HepG2 (cell line): ENCODE measurements around the gene PLIN5. TPM values are rescaled to one million over a fixed set of nuclear protein-coding genes. Genes with fewer than 3 reads are reported as not detected.

ENCODE experiments used
- ESRRA ChIP-seq: sonication (generic); formaldehyde crosslinking; IDR thresholded peaks from 2 replicates; pipeline ENCODE4 v1.5.1; 2020; ENCODE audit warnings: mild to moderate bottlenecking, low read depth, missing genetic modification reagents
- ETS1 ChIP-seq: sonication (generic); formaldehyde crosslinking; IDR thresholded peaks from 2 replicates; pipeline ENCODE4 v1.4.0; 2020; ENCODE audit warnings: missing genetic modification reagents
- HNRNPK ChIP-seq: fragments of 200-400 bp; formaldehyde crosslinking; IDR thresholded peaks from 2 replicates; pipeline ENCODE4 v1.6.1; 2018; ENCODE audit warnings: low read length, low read depth, moderate library complexity, mild to moderate bottlenecking; ENCODE audit not compliant: poor library complexity, severe bottlenecking
- HNRNPL ChIP-seq: fragments of 200-400 bp; formaldehyde crosslinking; IDR thresholded peaks from 2 replicates; pipeline ENCODE4 v1.6.1; 2017; ENCODE audit warnings: mild to moderate bottlenecking, low read depth, low read length
- HOXA3 ChIP-seq: sonication (generic); formaldehyde crosslinking; IDR thresholded peaks from 2 replicates; pipeline ENCODE4 v1.5.0; 2020; ENCODE audit warnings: missing genetic modification reagents
- JARID2 ChIP-seq: sonication (generic); formaldehyde crosslinking; IDR thresholded peaks from 2 replicates; pipeline ENCODE4 v1.8.1; 2023; ENCODE audit warnings: missing genetic modification reagents, inconsistent platforms; ENCODE audit not compliant: insufficient replicate concordance
- KDM5B ChIP-seq: sonication (generic); formaldehyde crosslinking; IDR thresholded peaks from 2 replicates; pipeline ENCODE4 v1.4.0; 2020; ENCODE audit warnings: missing genetic modification reagents, mild to moderate bottlenecking, borderline replicate concordance
- NR2C2 ChIP-seq: sonication (generic); formaldehyde crosslinking; IDR thresholded peaks from 2 replicates; pipeline ENCODE4 v1.4.0; 2020; ENCODE audit warnings: missing genetic modification reagents, mild to moderate bottlenecking, moderate library complexity, borderline replicate concordance
- NR2F1 ChIP-seq, 2 experiments: fragments of 450-650 bp in 1 of 2; formaldehyde crosslinking in 1 of 2; IDR thresholded peaks; 2 replicates each; pipeline versions ENCODE4 v1.5.0 to v1.6.1; 2016 to 2020; ENCODE audit warnings: mild to moderate bottlenecking in 1 of 2, missing compliant biosample characterization in 1 of 2, missing genetic modification reagents in 1 of 2, moderate library complexity in 1 of 2
- PAXIP1 ChIP-seq: sonication (generic); formaldehyde crosslinking; conservative IDR thresholded peaks from 2 replicates; pipeline ENCODE4 v1.4.0; 2020; ENCODE audit warnings: mild to moderate bottlenecking, missing genetic modification reagents, moderate library complexity
- RAD21 ChIP-seq: fragments of 450-650 bp; formaldehyde crosslinking; IDR thresholded peaks from 2 replicates; pipeline ENCODE4 v1.5.0; 2020; ENCODE audit warnings: mild to moderate bottlenecking
- RARA ChIP-seq: IDR thresholded peaks from 2 replicates; pipeline ENCODE4 v1.6.1; 2016; ENCODE audit warnings: missing genetic modification reagents, missing compliant biosample characterization
- SMC3 ChIP-seq: IDR thresholded peaks from 2 replicates; pipeline ENCODE4 v1.6.1; 2011; ENCODE audit warnings: low read length, improper control_type of control experiment
- XRCC5 ChIP-seq: fragments of 200-400 bp; formaldehyde crosslinking; optimal IDR thresholded peaks from 2 replicates; pipeline ENCODE3; 2017; ENCODE audit warnings: mild to moderate bottlenecking, low read length
- ZFX ChIP-seq: sonication (generic); formaldehyde crosslinking; IDR thresholded peaks from 2 replicates; pipeline ENCODE4 v1.4.0; 2020; ENCODE audit warnings: mild to moderate bottlenecking, low read depth, missing genetic modification reagents, moderate library complexity
- ZNF121 ChIP-seq: sonication (generic); formaldehyde crosslinking; IDR thresholded peaks from 2 replicates; pipeline ENCODE4 v1.5.0; 2020; ENCODE audit warnings: mild to moderate bottlenecking, missing genetic modification reagents
- ZNF142 ChIP-seq: sonication (generic); formaldehyde crosslinking; IDR thresholded peaks from 2 replicates; pipeline ENCODE4 v1.4.0; 2020; ENCODE audit warnings: missing genetic modification reagents
- ZNF501 ChIP-seq: sonication (generic); formaldehyde crosslinking; IDR thresholded peaks from 2 replicates; pipeline ENCODE4 v1.5.1; 2020; ENCODE audit warnings: mild to moderate bottlenecking, moderate library complexity, missing genetic modification reagents
- polyA plus RNA-seq, 8 experiments: library from polyadenylated mRNA; depleted of rRNA in 3 of 8; stranded (reverse) in 7 of 8; unstranded in 1 of 8; fragments of >200 nt; fragmentation: Illumina TruSeq in 4 of 8; extraction: Trizol in 4 of 8; gene quantifications; 2 replicates each; pipeline versions ENCODE4 v1.2.1 to v1.2.3, GENCODE V29; 2011 to 2016; ENCODE audit warnings: low read depth in 4 of 8, missing spikeins in 1 of 8, mixed read lengths in 1 of 8; ENCODE audit not compliant: insufficient read depth in 1 of 8
- total RNA-seq, 5 experiments: library from RNA; depleted of rRNA; stranded (reverse); fragments of >200 nt; fragmentation: Illumina TruSeq; extraction: Trizol; gene quantifications; 2 replicates each; pipeline ENCODE4 v1.2.3, GENCODE V29; 2016; ENCODE audit warnings: low read depth in 1 of 5

The PLIN5 gene
- total and polyA plus RNA-seq, 2 of the 13 experiments (the other 11 are each of a cell fraction or from before 2014, with no cell fraction given): 1.8 to 4.8 TPM

- TF ChIP-seq ZNF142 (no peak), XRCC5 (peak; percentile 71), NR2F1 (CRISPR knock-in tag; IDR thresholded peaks at IDR 0.05) (peak; percentile 97 to 99), RARA (CRISPR knock-in tag) (peak; percentile 94), ZFX (CRISPR knock-in tag) (peak; percentile 57; the same call in 1 of the 2 replicates), ETS1 (no peak), ESRRA (peak; percentile 73), HNRNPL (no peak; the same call in 1 of the 2 replicates), PAXIP1 (peak; percentile 72), KDM5B (CRISPR knock-in tag) (peak; percentile 23; the same call in 1 of the 2 replicates), JARID2 (CRISPR knock-in tag) (peak; percentile 46), ZNF121 (CRISPR knock-in tag) (0 out of 2 replicates have a peak, but pooled peaks have one; percentile 20), ZNF501 (0 out of 2 replicates have a peak, but pooled peaks have one; percentile 56), HNRNPK (peak; percentile 82), HOXA3 (CRISPR knock-in tag) (peak; percentile 85), SMC3 (0 out of 2 replicates have a peak, but pooled peaks have one; percentile 9), NR2C2 (CRISPR knock-in tag) (peak; percentile 80), RAD21 (CRISPR knock-in tag) (peak; percentile 57; the same call in 1 of the 2 replicates)
Measured at GRCh38 chr19:4523306-4524110, 11.5 kb downstream of the PLIN5 start (continued).
